Stimulated activated CD8-positive, alpha-beta memory T cell treated with anti-CD3 and anti-CD28 coated beads, Interleukin-4, amount 100 ng/mL, for 48 hours (primary cell): ENCODE results near the gene FREY1.

Source experiments
- DNase-seq: peaks from one replicate; pipeline ENCODE4 v3.0.0-alpha.2; 2020

The FREY1 gene

GRCh38 chr11:45906965-45907611 lies at the start of gene FREY1:
TSS of gene FREY1 (minus strand) at chr11:45907271. CDS start at chr11:45907245, 26 bp downstream.
- no peak for DNase-seq

- DNase-seq, result no peak
Measured at GRCh38 chr11:45949992-45950407, 42.9 kb upstream of the FREY1 start.

GRCh38 chr11:45948356-45948755 lies 41.3 kb upstream of the FREY1 start:
- no peak for DNase-seq

DNA sequence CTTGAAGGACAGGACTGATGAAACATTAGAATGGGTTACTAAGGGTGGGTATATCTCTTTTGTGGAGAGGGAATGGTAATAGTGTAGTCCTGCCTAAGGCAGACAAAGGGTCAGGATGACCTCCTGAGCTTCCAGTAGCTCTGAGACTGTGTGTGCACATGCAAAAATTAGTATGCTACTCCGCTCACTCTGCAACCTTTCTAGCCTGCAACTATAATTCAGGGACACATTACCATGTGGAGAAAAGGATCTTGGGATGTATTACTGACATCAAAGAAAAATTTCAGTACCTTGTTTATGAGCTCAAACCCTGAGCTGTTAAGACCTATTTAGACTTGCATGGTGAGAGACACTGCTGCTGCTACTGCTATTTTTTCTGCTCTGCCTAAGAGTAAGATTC lies 40.8 kb upstream of the FREY1 start:
- no peak for DNase-seq

GRCh38 chr11:45945397-45945999 lies 38.4 kb upstream of the FREY1 start:
- no peak for DNase-seq

DNA sequence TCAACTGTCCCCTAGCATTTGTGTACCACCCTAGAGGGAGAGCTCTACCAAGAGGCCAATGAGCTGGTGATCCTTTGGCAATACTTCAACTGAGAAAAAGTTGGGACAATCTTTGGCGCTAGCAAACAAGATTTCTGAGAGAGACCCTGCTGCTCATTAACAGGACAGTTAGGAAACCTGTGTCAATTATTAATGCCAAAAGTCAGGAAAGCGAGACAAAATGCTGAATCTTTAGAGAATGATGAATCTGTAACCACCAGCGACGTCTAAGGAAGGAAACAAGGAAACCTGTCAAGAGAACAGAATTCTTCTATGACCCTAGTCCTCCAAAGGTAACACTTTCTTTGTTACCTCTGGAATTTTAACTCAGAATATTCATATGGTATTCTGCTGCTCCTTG lies 35.3 kb upstream of the FREY1 start:
- DNase-seq, result no peak

- no peak for DNase-seq
Measured at GRCh38 chr11:45941285-45941684, 34.2 kb upstream of the FREY1 start.

- DNase-seq, result no peak
Measured at GRCh38 chr11:45939836-45940235, 32.8 kb upstream of the FREY1 start.

DNA sequence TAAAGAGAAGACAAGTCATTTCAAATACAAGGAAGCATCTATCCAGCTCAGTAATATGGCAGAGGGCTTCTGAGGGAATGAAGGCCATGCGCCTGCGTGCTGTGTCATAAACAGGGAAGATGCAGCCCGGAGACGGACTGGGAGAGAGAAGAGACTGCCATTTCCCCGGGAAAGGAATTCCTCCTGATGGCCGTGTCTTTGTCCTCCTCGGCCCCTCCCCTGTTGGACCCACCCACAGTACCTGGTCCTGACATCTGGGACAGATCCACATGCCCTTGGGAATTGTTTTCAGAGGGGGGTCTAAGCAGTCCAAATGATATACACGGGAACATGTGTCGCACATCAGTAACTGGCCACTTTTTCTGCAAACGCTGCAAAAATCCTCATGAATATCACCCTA lies 30.8 kb upstream of the FREY1 start:
- no peak for DNase-seq

DNA sequence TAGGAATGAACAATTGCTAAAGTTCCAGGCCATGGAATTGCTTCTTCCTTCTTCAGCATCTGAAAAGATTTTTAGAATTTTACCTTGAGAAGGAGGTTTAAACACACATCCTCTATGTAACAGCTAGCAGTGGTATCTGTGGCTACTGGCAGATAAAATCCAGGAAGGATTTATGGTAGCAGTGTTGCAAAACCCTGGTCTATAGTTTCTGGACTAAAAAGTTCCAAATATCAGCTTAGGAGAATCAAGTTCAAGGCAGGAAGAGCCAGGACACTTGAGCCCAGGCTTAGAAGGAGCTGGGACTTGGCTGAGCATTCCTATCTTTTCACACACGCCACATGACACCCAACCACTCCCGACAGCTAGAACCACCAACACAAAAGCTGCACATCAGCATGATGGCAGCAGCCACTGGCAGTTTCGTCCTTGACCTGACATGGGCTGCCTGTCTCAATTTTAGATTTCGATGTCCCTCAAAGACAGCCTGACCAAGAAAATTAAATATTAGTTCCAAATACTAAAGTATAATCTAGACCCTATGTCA lies 29.5 kb upstream of the FREY1 start:
- no peak for DNase-seq

DNA sequence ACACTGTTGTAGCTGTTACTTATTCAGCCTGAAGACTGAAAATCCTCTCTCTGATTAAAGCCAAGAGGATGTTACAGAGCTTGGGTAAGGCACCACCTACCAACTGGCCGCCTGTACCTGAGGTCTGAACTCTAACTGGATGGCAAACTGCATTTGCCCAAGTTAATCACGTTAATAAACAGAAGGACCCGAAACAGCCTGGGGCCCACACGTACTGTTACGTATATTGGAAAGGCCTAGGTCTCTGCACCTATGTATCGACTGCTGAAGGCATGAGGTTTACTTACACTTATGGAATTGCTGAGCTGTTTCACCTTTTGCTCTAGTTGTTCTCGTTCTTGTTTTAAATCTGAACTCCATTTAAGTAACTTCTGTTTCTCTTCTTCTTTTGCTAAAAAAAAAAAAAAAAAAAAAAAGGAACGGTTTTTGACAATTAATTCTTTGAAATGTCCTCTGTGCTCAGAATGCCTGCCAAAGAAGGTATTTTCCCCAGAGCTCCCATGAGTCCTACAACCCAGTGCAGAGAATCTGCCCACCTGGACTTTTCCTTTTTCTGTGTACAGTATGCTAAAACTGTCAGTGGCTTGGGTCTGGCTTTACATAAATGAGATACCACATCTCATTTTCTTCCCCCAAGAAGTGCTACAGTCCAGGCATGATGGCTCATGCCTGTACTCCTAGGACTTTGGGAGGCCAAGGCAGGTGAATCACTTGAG lies 28.4 kb upstream of the FREY1 start:
- no peak for DNase-seq

DNA sequence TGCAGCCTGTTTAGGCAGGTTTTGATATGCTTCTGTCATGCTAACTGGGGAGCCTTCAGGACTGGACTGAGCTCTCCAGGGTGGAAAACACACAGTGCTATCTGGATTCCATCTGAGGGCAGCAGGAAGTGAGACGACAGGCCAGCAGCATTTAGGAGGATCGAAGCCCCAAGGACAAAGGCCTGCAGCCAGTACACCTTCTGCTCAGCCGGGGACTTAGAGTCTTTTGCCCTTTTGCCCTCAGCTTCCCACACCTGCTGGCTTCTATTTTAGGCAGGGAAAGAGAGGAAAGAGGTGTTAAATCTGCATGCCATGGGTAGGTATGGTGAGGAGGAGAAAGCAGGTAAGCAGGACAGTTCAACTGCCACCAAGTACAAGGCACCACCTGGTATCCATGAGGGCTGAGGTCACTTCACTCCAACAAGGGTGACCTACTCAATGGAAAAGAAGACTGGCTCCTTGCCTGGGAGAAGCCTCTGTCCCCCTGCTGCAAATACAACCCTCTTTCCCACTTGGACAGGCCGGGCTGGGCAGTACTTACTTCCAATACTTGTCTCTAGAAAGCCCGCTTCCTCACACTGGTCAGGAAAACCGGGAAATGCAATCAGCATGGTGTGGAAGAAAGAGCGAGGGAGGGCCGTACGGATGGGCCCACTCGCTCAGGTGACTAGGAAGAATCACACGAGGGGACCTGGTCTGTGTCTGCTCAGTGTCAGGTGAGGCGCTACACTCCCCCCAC lies 27.7 kb upstream of the FREY1 start:
- no peak for DNase-seq

DNA sequence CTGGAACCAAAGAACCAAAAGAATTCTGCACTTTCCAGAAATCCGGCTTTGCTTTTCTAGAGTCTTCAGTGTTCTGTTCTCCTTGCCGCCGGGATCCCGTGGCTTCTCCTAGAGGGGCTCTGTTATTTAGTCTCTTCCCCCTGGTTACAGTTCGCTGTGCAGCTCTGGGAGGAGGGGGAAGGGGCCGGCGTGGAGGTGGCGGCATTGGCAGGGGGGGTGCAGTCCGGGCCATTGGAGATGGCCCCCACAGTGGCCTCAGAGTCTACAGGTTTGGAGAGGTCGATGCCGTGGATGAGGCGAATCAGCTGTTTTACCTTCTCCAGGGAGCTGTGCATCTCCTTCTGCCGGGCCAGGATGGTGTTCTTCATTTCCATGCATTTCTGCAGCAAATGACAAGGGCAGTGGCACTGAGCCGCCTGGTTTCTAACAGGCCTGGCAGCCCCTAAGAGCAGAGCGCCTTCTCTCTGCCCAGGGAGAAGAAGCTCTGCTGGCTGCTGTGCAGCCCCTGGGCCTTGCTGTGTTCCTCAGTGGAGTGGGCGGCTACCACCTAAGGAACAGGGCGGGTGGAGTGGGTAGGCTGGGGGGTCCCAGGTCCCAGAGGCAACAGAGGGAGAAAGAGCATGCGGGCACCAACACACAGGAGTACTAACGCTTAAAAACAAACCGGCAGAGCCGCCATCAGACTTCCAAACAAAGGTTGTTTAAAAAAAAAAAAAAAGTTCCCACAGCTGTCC lies 26.9 kb upstream of the FREY1 start:
- no peak for DNase-seq

DNA sequence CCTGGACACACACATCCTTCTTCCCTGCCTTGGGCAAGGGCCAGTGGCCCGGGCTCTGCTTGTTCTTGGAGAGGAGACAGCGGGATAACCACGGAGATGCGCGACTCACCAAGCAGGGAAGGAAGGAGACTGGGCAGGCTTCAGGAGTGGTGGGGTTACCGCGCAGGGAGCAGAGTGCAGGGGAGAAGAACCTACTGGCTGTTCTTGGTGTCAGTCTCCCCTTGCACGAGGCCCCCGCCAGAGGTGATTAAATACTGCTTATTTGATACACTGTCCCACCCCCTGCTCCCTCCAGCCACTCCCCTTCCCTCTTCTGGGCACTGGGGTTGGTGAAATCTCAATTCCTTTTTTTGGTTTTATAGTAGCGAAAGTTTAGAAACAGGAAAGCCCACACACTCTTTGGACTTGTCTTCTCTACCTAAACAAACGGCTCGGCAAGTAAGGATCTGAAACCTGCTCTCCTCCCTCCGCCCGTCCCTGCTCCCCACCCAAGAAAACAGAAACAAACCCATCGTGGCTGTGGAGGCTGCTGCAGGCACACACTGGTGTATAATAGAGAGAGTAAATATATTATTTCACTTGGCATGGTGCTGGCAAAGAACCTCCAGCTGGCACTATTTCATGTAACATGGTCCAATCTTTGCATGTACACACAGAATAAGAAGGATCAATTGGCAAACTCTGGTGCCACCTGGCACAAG lies 26.2 kb upstream of the FREY1 start:
- no peak for DNase-seq

DNA sequence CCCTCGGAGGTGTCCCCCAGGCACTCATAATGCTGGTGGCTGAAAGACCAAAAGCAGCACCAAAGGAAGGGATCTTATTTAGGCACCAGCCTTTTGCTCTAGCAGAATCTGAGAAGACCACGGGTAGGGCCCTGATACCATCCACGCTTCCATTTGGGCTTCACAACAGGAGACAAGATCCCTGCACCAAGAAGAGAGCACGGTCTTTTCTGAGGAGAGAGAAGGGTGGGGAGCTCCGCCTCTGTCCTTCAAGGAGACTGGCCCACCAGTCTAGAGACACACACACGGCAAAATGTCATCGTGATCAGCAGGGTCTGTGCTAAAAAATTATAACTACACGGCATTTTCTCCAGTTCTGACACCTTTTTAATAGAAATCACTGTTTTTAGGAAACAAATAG lies 25.1 kb upstream of the FREY1 start:
- no peak for DNase-seq

- DNase-seq, result no peak
Measured at GRCh38 chr11:45931739-45932138, 24.7 kb upstream of the FREY1 start.

DNA sequence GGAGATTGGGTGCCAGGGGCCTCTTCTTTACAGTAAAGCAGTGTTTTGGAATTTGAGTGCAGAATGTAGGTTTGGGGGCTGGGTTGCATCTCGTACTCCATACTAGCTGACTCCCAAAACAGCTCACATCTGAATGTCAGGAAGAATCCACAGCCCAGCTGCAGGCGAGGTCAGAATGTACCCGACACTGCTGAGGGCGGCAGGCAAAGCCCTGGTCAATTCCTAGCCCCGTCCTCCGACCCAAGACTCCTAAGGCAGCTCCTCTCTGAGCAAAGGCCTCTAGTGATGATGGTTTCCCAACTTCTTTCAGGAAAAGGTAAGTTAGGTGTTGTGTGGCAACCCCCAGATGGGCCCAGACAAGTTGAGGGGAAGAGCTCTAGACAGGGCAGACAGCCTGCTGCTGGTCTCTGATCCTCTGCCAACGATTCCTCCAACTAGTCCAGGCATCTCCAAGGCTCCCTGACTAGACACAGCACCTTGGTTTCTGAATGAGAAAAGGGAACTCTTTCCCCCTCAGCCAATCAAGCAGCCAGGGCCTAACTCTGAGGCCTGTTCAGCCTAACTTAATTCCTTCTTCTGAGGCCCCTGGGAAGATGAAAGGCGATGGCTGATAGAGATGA lies 24.0 kb upstream of the FREY1 start:
- no peak for DNase-seq

GRCh38 chr11:45930031-45930794 lies 23.1 kb upstream of the FREY1 start:
- no peak for DNase-seq

DNA sequence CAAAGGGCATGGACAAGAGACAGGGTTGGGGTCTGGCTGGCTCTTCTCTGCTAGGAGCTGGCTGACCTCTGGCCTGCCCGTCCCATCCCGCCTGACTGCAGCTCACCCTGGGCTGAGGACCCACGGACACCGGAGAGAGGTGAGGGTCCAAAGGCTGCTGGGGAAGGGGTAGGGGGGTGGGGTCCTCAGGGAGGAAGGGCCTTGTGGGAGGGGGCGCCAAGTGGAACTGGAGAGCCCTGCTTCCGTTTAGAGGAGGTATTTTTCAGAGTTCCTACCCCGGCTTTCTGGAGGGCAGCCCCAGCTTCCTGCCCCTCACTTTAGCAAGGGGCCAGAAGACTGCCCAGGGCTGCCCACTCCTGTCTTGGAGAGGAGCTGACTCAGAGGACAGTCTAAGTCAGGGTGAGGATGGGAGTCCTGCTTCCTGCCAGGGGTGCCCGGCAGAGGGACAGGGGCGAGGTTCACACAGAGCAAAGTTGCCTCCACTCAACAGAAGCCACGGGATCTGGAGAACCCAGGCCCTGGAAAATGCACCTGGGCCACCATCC lies 22.5 kb upstream of the FREY1 start:
- DNase-seq, result no peak

DNA sequence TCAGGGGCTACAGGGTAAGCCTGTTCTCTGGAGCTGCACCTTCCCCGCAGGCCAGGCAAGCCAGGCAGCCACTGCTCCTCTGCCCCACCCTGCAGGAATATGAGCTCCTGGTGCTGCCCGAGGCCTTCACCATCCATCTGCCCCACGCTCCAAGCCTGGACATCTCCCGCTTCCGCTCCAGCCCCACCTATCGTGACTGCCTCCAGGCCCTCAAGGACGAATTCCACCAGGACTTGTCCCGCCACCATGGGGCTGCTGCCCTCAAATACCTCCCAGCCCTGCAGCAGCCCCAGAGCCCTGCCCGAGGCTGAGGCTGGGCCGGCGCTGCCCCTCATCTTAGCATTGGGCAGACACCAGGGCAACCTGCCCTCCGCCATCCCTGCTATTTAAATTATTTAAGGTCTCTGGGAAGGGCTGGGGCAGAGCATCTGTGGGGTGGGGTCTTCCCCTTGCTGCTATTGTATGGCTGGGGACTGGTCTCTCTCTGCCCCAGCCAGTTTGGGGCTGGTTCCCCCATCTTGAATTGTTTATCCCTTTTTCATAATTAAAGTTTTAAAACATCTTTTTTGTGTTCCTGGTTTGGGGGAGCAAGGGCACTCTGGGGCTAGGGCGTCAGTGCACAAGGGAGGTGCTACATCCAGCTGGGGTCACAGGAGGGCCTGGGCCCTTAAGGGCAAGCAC lies 21.6 kb upstream of the FREY1 start:
- no peak for DNase-seq
